LNCaP clone FGC (cell line): Measurements from ENCODE around the gene UPK3A.
"Not testable (repeated sequence)": the region's sequence is repeated elsewhere in the genome, so short reads cannot be mapped to it uniquely, and the experiment has no call there.

Source experiments
- DNase-seq: peaks from one replicate; pipeline ENCODE4 v3.0.0-alpha.2; 2011; ENCODE audit warnings: low read depth
- H3K4me3 ChIP-seq: 2 replicates; pipeline ENCODE4 v1.5.1; 2011; ENCODE audit warnings: mild to moderate bottlenecking, low read depth, low read length, control low read depth
- CTCF ChIP-seq: IDR thresholded peaks from 2 replicates; pipeline ENCODE4 v1.5.1; 2012; ENCODE audit warnings: mild to moderate bottlenecking; ENCODE audit not compliant: control insufficient read depth, insufficient read depth; ENCODE audit errors: extremely low read depth

The UPK3A gene

GRCh38 chr22:45273452-45274075 is 11.2 kb upstream of the UPK3A start:
- H3K4me3 ChIP-seq: no peak overlapping the region
- DNase-seq: no peak
- no peak for TF ChIP-seq CTCF

- H3K4me3 ChIP-seq: no peak overlapping the region
- no peak for TF ChIP-seq CTCF
- no peak for DNase-seq
Observed at GRCh38 chr22:45276507-45277105, 8.1 kb upstream of the UPK3A start.

- not testable (repeated sequence) for H3K4me3 ChIP-seq
Observed at GRCh38 chr22:45277720-45278119, 7.0 kb upstream of the UPK3A start.

GRCh38 chr22:45278125-45278524 is 6.6 kb upstream of the UPK3A start:
- no peak for TF ChIP-seq CTCF
- no peak for DNase-seq
- no peak overlapping the region for H3K4me3 ChIP-seq

More at GRCh38 chr22:45277720-45278119, 7.0 kb upstream of the UPK3A start:
- not testable (repeated sequence) for DNase-seq

GRCh38 chr22:45280587-45280980 is 4.2 kb upstream of the UPK3A start:
- no peak for TF ChIP-seq CTCF
- DNase-seq: peak; percentile 92
- 0 out of 2 replicates have a peak overlapping the region, but pooled peaks have one; percentile 3 for H3K4me3 ChIP-seq

- no peak for DNase-seq
- TF ChIP-seq CTCF: no peak
- 0 out of 2 replicates have a peak overlapping the region, but pooled peaks have one; percentile 3 for H3K4me3 ChIP-seq
Observed at GRCh38 chr22:45281010-45281409, 3.7 kb upstream of the UPK3A start.

- no peak for DNase-seq
- peak overlapping the region; percentile 59 for H3K4me3 ChIP-seq
- TF ChIP-seq CTCF: peak; percentile 31; the same call in 1 of the 2 replicates
Observed at GRCh38 chr22:45285263-45286058, 712 bp downstream of the UPK3A start.
